Tibial nerve (tissue), 4 donors: ENCODE results near the gene NIT1. TPM values are rescaled to one million over a fixed set of nuclear protein-coding genes. Genes with fewer than 3 reads are reported as not detected.

Source experiments
- DNase-seq, 2 donors: peaks; one replicate each; pipeline ENCODE4 v3.0.0-alpha.2; 2019; ENCODE audit warnings: low spot score in 2 of 2
- H3K27ac ChIP-seq, 4 donors: fragments of 200-600 bp; sonication (generic) in 3 of 4; one replicate each; pipeline ENCODE4 v1.5.1; 2017 to 2019; ENCODE audit warnings: mild to moderate bottlenecking in 1 of 4
- H3K27me3 ChIP-seq, 2 donors: fragments of 200-600 bp; sonication (generic) in 1 of 2; one replicate each; pipeline versions ENCODE4 v1.5.1 to v1.6.0; 2017 to 2019
- H3K36me3 ChIP-seq, 3 donors: fragments of 200-600 bp; sonication (generic); one replicate each; pipeline ENCODE4 v1.5.1; 2018 to 2019
- H3K4me1 ChIP-seq, 4 donors: fragments of 200-600 bp; sonication (generic) in 3 of 4; one replicate each; pipeline ENCODE4 v1.5.1; 2017 to 2019
- H3K4me3 ChIP-seq, 4 donors: fragments of 200-600 bp; sonication (generic) in 3 of 4; one replicate each; pipeline ENCODE4 v1.5.1; 2017 to 2019; ENCODE audit warnings: mild to moderate bottlenecking in 1 of 4, moderate library complexity in 1 of 4
- H3K9me3 ChIP-seq, 4 donors: fragments of 200-600 bp; sonication (generic) in 3 of 4; one replicate each; pipeline ENCODE4 v1.5.1; 2017 to 2019
- CTCF ChIP-seq, 5 experiments: fragments of 200-600 bp in 3 of 5; fragments of 450-650 bp in 2 of 5; sonication (generic) in 3 of 5; IDR thresholded peaks; one replicate each; pipeline ENCODE4 v1.5.1; 2016 to 2019; ENCODE audit warnings: antibody characterized with exemption in 5 of 5, mild to moderate bottlenecking in 3 of 5, moderate library complexity in 2 of 5
- EP300 ChIP-seq, 2 donors: sonication (generic); formaldehyde crosslinking; IDR thresholded peaks; one replicate each; pipeline ENCODE4 v1.6.1; 2017; ENCODE audit warnings: antibody characterized with exemption in 2 of 2, mild to moderate bottlenecking in 1 of 2
- POLR2A ChIP-seq, 2 donors: fragments of 450-650 bp; IDR thresholded peaks; one replicate each; pipeline ENCODE4 v1.6.1; 2017; ENCODE audit warnings: antibody characterized with exemption in 2 of 2, mild to moderate bottlenecking in 2 of 2, moderate library complexity in 2 of 2
- WGBS, 2 donors: methylation state at CpG; one replicate each; pipeline ENCODE4 v1.1.5; 2018; 5-methylcytosine and 5-hydroxymethylcytosine counted together
- total RNA-seq, 4 donors: library from RNA; depleted of rRNA; stranded (reverse); fragments of >200 nt; gene quantifications; one replicate each; pipeline ENCODE4 v1.1.0, GENCODE V29; 2016

Gene NIT1
- total RNA-seq, 4 donors from 2014 or later, result 26.4 to 43.0 (median 32.9) TPM

- DNase-seq, result peak; percentile 84 to 88
- peak within 1 kb of the TSS; percentile 73 to 96 (median 91) for H3K4me3 ChIP-seq
- H3K9me3 ChIP-seq, result no peaks in the 10 kb centered on the region
- peaks cover 0 to 51% (median 23%) of the 10 kb centered on the region in 4 donors for H3K4me1 ChIP-seq
- peak; percentile 32 to 63 for TF ChIP-seq POLR2A (IDR thresholded peaks at IDR 0.05)
- TF ChIP-seq EP300 (IDR thresholded peaks at IDR 0.05), result peak; percentile 30 to 90
- TF ChIP-seq CTCF (IDR thresholded peaks at IDR 0.05), result peak in 3 of 5 experiments; percentile 19 to 32 (median 22)
- peak within 1 kb of the TSS; percentile 71 to 95 (median 88) for H3K27ac ChIP-seq
- H3K27me3 ChIP-seq, result no peaks in the 10 kb centered on the region
- H3K36me3 ChIP-seq, result peaks cover 0 to 54% (median 0%) of the 10 kb centered on the region in 3 donors
- WGBS, 2 donors, result 0 to 2% methylated on average over 55 to 59 of the region's 60 CpGs
Measured at GRCh38 chr1:161159087-161159912, 41.4 kb downstream of the NIT1 start, which contains the start of gene USP21. Gene USP21, plus strand, starts transcription at chr1:161159500. Its CDS starts 1,141 bp downstream, at chr1:161160641.

GRCh38 chr1:161159913-161160243, 42.0 kb downstream of the NIT1 start:
- H3K27me3 ChIP-seq, result no peaks in the 10 kb centered on the region
- peak overlapping the region; percentile 71 to 95 (median 88) for H3K27ac ChIP-seq
- no peaks in the 10 kb centered on the region for H3K9me3 ChIP-seq
- TF ChIP-seq EP300 (IDR thresholded peaks at IDR 0.05) (no peak), CTCF (IDR thresholded peaks at IDR 0.05) (no peak), POLR2A (IDR thresholded peaks at IDR 0.05) (no peak)
- DNase-seq, result no peak
- peaks cover 0 to 59% (median 0%) of the 10 kb centered on the region in 3 donors for H3K36me3 ChIP-seq
- H3K4me1 ChIP-seq, result peaks cover 0 to 47% (median 18%) of the 10 kb centered on the region in 4 donors
- H3K4me3 ChIP-seq, result peak overlapping the region; percentile 73 to 96 (median 91)
- 4% methylated on average over 11 of the region's 11 CpGs for WGBS, 2 donors

GRCh38 chr1:161160671-161161145, 42.8 kb downstream of the NIT1 start:
- H3K36me3 ChIP-seq, result peaks cover 0 to 61% (median 0%) of the 10 kb centered on the region in 3 donors
- H3K9me3 ChIP-seq, result no peaks in the 10 kb centered on the region
- H3K27ac ChIP-seq, result peak overlapping the region in 1 of 4 donors; percentile 95
- no peak for DNase-seq
- WGBS, 2 donors, result 91% methylated on average over 22 of the region's 22 CpGs
- no peak overlapping the region for H3K4me3 ChIP-seq
- no peaks in the 10 kb centered on the region for H3K27me3 ChIP-seq
- peaks cover 0 to 47% (median 21%) of the 10 kb centered on the region in 4 donors for H3K4me1 ChIP-seq
- TF ChIP-seq POLR2A (IDR thresholded peaks at IDR 0.05) (no peak), CTCF (IDR thresholded peaks at IDR 0.05) (no peak), EP300 (IDR thresholded peaks at IDR 0.05) (no peak)

- Histone ChIP-seq H3K27me3 (no peaks in the 10 kb centered on the region), H3K36me3 (peaks cover 0 to 61% (median 0%) of the 10 kb centered on the region in 3 donors), H3K9me3 (no peaks in the 10 kb centered on the region), H3K4me3 (no peak overlapping the region), H3K27ac (no peak overlapping the region), H3K4me1 (peaks cover 0 to 47% (median 21%) of the 10 kb centered on the region in 4 donors)
- WGBS, 2 donors, result 81 to 85% methylated on average over 5 of the region's 5 CpGs
- DNase-seq, result no peak
- TF ChIP-seq CTCF (IDR thresholded peaks at IDR 0.05) (no peak), POLR2A (IDR thresholded peaks at IDR 0.05) (no peak), EP300 (IDR thresholded peaks at IDR 0.05) (no peak)
Measured at GRCh38 chr1:161161652-161162051, 43.7 kb downstream of the NIT1 start.

- H3K9me3 ChIP-seq, result no peaks in the 10 kb centered on the region
- no peak for DNase-seq
- H3K4me3 ChIP-seq, result no peak overlapping the region
- no peak overlapping the region for H3K27ac ChIP-seq
- no peak for TF ChIP-seq EP300 (IDR thresholded peaks at IDR 0.05)
- no peaks in the 10 kb centered on the region for H3K27me3 ChIP-seq
- H3K4me1 ChIP-seq, result peaks cover 0 to 51% (median 24%) of the 10 kb centered on the region in 4 donors
- WGBS, 2 donors, result 79 to 80% methylated on average over 7 of the region's 7 CpGs
- peaks cover 0 to 58% (median 0%) of the 10 kb centered on the region in 3 donors for H3K36me3 ChIP-seq
Measured at GRCh38 chr1:161162052-161162451, 44.1 kb downstream of the NIT1 start.
